A549 (cell line): ENCODE measurements around the gene SYS1.

ENCODE experiments used
- NR3C1 ChIP-seq: fragments of >200 bp; sonication (Bioruptor Twin); formaldehyde crosslinking; IDR thresholded peaks from 3 replicates; pipeline ENCODE4 v1.6.1; 2017
- REST ChIP-seq: fragments of 200-600 bp; sonication (generic); IDR thresholded peaks from 2 replicates; pipeline ENCODE4 v1.6.1; 2016; ENCODE audit warnings: antibody characterized with exemption, mild to moderate bottlenecking, moderate library complexity
- SREBF2 ChIP-seq: fragments of 450-650 bp; IDR thresholded peaks from 2 replicates; pipeline ENCODE4 v1.6.1; 2014; ENCODE audit warnings: mild to moderate bottlenecking, moderate library complexity

- no peak for TF ChIP-seq REST
- TF ChIP-seq NR3C1: no peak
- no peak for TF ChIP-seq SREBF2
Observed at GRCh38 chr20:45318386-45318939, 44.5 kb upstream of the SYS1 start.
